OCI-LY1 (cell line): ENCODE data around the gene NECAB2.

ENCODE experiments used
- H2AFZ ChIP-seq: fragments of 200-600 bp; sonication (generic), shearing (Covaris generic); 2 replicates; pipeline ENCODE4 v1.6.0; 2014; ENCODE audit warnings: antibody characterized with exemption, mild to moderate bottlenecking, low read length
- H3F3A ChIP-seq: fragments of 200-600 bp; sonication (generic), shearing (Covaris generic); 2 replicates; pipeline ENCODE4 v1.6.0; 2014; ENCODE audit warnings: mild to moderate bottlenecking, antibody characterized with exemption, low read length, moderate library complexity; ENCODE audit not compliant: insufficient read depth
- H3K27ac ChIP-seq: fragments of 200-600 bp; sonication (generic); 2 replicates; pipeline ENCODE4 v1.5.1; 2014; ENCODE audit warnings: low read length, mixed run types, mild to moderate bottlenecking, low read depth; ENCODE audit not compliant: poor library complexity, severe bottlenecking
- H3K27me3 ChIP-seq: fragments of 200-600 bp; sonication (generic); 2 replicates; pipeline ENCODE4 v1.6.0; 2014; ENCODE audit warnings: antibody characterized with exemption, mild to moderate bottlenecking, low read length, moderate library complexity; ENCODE audit not compliant: insufficient read depth
- H3K36me3 ChIP-seq: fragments of 200-600 bp; sonication (generic); 2 replicates; pipeline ENCODE4 v1.6.1; 2014; ENCODE audit warnings: mild to moderate bottlenecking, antibody characterized with exemption, low read length, moderate library complexity, mixed read lengths; ENCODE audit not compliant: insufficient read depth
- H3K4me1 ChIP-seq: fragments of 200-600 bp; sonication (generic); 2 replicates; pipeline ENCODE4 v1.5.1; 2014; ENCODE audit warnings: mild to moderate bottlenecking, low read length, moderate library complexity; ENCODE audit not compliant: insufficient read depth, severe bottlenecking
- H3K4me2 ChIP-seq: fragments of 200-600 bp; sonication (generic), shearing (Covaris generic); 2 replicates; pipeline ENCODE4 v1.6.1; 2014; ENCODE audit warnings: low read length
- H3K4me3 ChIP-seq: fragments of 200-600 bp; sonication (generic); 2 replicates; pipeline ENCODE4 v1.5.1; 2014; ENCODE audit warnings: low read length, low read depth, mild to moderate bottlenecking, mixed read lengths; ENCODE audit not compliant: poor library complexity, severe bottlenecking
- H3K79me2 ChIP-seq: fragments of 200-600 bp; shearing (Covaris generic); 2 replicates; pipeline ENCODE4 v1.6.1; 2016; ENCODE audit warnings: mixed run types, low read length, mixed read lengths; ENCODE audit not compliant: insufficient read depth
- H3K9ac ChIP-seq: fragments of 200-600 bp; sonication (generic), shearing (Covaris generic); 2 replicates; pipeline ENCODE4 v1.6.1; 2014; ENCODE audit warnings: mild to moderate bottlenecking, low read length, mixed read lengths
- H3K9me2 ChIP-seq: fragments of 200-600 bp; sonication (generic), shearing (Covaris generic); 2 replicates; pipeline ENCODE4 v1.6.1; 2014; ENCODE audit warnings: low read depth, mild to moderate bottlenecking, low read length, mixed read lengths
- H3K9me3 ChIP-seq: fragments of 200-600 bp; shearing (Covaris generic); 2 replicates; pipeline ENCODE4 v1.6.1; 2014; ENCODE audit warnings: low read length, mixed read lengths
- H4K20me1 ChIP-seq: fragments of 200-600 bp; sonication (generic), shearing (Covaris generic); 2 replicates; pipeline ENCODE4 v1.6.0; 2016; ENCODE audit warnings: mild to moderate bottlenecking, low read length; ENCODE audit not compliant: insufficient read depth
- EZH2 ChIP-seq: fragments of 200-600 bp; sonication (generic), shearing (Covaris generic); IDR thresholded peaks from 2 replicates; pipeline ENCODE4 v1.8.0; 2017; ENCODE audit warnings: borderline replicate concordance, mixed run types, mild to moderate bottlenecking, antibody characterized with exemption, low read length, moderate library complexity, mixed read lengths
- TF ChIP-seq, protein P1 (sequence below): fragments of 200-600 bp; sonication (generic), shearing (Covaris generic); IDR thresholded peaks from 2 replicates; pipeline ENCODE4 v1.5.1; 2017; ENCODE audit warnings: mild to moderate bottlenecking, antibody characterized with exemption, low read length, moderate library complexity, mixed read lengths

Gene NECAB2

GRCh38 chr16:83973581-83974385, 5.7 kb downstream of the NECAB2 start:
- H3K4me3 ChIP-seq, result no peak overlapping the region
- H3K9me2 ChIP-seq, result no peaks in the 10 kb centered on the region
- no peaks in the 10 kb centered on the region for H3K4me1 ChIP-seq
- no peaks in the 10 kb centered on the region for H3K9me3 ChIP-seq
- H3K27me3 ChIP-seq, result peaks cover 3% of the 10 kb centered on the region
- no peaks in the 10 kb centered on the region for H3K36me3 ChIP-seq
- no peak overlapping the region for H3K4me2 ChIP-seq
- H4K20me1 ChIP-seq, result no peaks in the 10 kb centered on the region
- H2AFZ ChIP-seq, result no peak overlapping the region
- H3K27ac ChIP-seq, result no peak overlapping the region
- no peaks in the 10 kb centered on the region for H3K79me2 ChIP-seq
- no peaks in the 10 kb centered on the region for H3F3A ChIP-seq
- TF ChIP-seq, protein P1, sequence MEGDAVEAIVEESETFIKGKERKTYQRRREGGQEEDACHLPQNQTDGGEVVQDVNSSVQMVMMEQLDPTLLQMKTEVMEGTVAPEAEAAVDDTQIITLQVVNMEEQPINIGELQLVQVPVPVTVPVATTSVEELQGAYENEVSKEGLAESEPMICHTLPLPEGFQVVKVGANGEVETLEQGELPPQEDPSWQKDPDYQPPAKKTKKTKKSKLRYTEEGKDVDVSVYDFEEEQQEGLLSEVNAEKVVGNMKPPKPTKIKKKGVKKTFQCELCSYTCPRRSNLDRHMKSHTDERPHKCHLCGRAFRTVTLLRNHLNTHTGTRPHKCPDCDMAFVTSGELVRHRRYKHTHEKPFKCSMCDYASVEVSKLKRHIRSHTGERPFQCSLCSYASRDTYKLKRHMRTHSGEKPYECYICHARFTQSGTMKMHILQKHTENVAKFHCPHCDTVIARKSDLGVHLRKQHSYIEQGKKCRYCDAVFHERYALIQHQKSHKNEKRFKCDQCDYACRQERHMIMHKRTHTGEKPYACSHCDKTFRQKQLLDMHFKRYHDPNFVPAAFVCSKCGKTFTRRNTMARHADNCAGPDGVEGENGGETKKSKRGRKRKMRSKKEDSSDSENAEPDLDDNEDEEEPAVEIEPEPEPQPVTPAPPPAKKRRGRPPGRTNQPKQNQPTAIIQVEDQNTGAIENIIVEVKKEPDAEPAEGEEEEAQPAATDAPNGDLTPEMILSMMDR, result no peak
- no peak for TF ChIP-seq EZH2
- H3K9ac ChIP-seq, result no peak overlapping the region

DNA sequence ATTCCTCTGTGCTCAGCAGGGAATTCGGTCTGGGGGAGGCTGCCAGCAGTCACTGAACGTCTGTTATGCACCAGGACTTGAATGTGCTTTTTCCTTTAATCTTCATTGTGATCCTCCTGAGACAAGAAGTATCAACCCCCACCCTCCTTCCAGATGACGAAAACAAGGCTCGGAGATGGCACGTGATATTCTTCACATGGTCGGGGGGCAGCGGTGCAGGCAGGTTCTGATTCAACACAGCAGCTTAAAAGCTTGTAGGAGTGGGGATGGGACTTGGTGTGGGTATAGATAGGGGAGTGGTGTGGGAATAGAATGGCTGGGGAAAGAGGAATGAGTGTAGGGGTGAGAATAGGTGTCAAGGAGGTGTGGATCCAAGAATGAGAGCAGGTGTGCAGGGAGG, 6.4 kb downstream of the NECAB2 start:
- no peak for TF ChIP-seq EZH2
- TF ChIP-seq, protein P1, result no peak
- peaks cover 3% of the 10 kb centered on the region for H3K27me3 ChIP-seq
- H3K4me2 ChIP-seq, result no peak overlapping the region
- no peak overlapping the region for H3K9ac ChIP-seq
- no peak overlapping the region for H3K27ac ChIP-seq
- no peaks in the 10 kb centered on the region for H3K79me2 ChIP-seq
- no peak overlapping the region for H3K4me3 ChIP-seq
- H3K36me3 ChIP-seq, result no peaks in the 10 kb centered on the region
- H3K9me3 ChIP-seq, result no peaks in the 10 kb centered on the region
- no peaks in the 10 kb centered on the region for H3K4me1 ChIP-seq
- no peaks in the 10 kb centered on the region for H3K9me2 ChIP-seq
- H4K20me1 ChIP-seq, result no peaks in the 10 kb centered on the region
- H3F3A ChIP-seq, result no peaks in the 10 kb centered on the region
- no peak overlapping the region for H2AFZ ChIP-seq

DNA sequence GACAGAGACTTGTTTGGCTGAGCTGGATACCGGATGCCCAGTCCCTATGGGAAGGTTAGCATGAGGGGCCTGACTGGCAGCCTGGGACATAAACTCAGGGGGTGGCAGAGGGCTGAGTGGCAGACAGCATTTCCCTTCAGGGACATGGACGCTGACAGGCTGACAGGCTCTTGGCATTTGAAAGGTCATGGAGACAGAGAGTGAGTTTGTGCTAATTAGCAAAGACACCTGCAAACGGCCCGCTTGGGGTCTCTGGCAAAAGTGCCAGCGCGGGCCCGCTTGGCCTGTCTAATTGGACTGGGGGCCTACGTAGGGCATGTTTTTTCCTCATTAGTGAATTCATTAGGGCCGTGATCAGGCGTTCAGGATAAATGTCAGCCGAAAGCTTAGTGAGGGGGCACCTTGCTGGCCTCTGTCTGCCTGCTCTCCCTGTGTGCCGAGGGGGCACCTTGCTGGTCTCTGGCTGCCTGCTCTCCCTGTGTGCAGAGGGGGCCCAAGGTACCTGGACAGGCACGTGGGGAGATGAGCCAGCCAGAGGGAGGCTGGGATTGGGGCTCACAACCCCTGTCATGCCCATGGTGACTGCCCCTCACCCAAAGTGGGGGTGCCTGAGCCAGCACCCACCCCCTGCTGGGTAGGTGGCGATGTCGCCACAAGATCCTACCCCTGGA, 7.7 kb downstream of the NECAB2 start:
- no peak for TF ChIP-seq EZH2
- TF ChIP-seq, protein P1, result no peak
- Histone ChIP-seq H3K4me3 (no peak overlapping the region), H3K27me3 (peaks cover 3% of the 10 kb centered on the region), H3K27ac (no peak overlapping the region), H3K9me3 (no peaks in the 10 kb centered on the region), H3F3A (no peaks in the 10 kb centered on the region), H4K20me1 (no peaks in the 10 kb centered on the region), H3K9ac (no peak overlapping the region), H3K79me2 (no peaks in the 10 kb centered on the region), H3K4me1 (no peaks in the 10 kb centered on the region), H3K9me2 (no peaks in the 10 kb centered on the region), H2AFZ (no peak overlapping the region), H3K36me3 (no peaks in the 10 kb centered on the region), H3K4me2 (no peak overlapping the region)
